SIG-M5 (cell line): ENCODE data around the gene IFT25.

Experiments
- DNase-seq: peaks from one replicate; lab custom pipeline; 2025; lab: John Stamatoyannopoulos, UW

IFT25 gene

GRCh38 chr1:53957194-53957818 is 11.8 kb upstream of the IFT25 start:
- DNase-seq, result no peak

GRCh38 chr1:53956308-53957168 is 11.0 kb upstream of the IFT25 start:
- DNase-seq, result no peak

DNA sequence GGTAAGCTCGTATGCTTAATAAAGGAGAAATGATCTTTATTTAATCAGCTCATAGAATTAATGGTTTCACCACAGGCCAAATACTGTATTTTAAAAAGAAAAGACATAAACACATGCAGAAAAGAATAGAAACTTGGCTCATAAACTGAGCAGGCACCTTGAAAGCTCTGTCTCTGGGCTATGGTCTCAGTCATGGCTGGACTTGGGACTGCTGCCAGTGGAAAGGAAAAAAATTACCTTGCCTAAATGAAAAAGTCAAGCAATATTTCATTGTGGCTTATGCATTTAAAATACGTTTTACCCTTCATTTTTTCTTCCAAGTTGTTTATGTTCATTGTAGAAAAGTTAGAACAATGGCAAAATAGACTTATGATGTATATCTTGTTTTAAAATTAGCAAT is 8.6 kb upstream of the IFT25 start:
- DNase-seq, result no peak

DNA sequence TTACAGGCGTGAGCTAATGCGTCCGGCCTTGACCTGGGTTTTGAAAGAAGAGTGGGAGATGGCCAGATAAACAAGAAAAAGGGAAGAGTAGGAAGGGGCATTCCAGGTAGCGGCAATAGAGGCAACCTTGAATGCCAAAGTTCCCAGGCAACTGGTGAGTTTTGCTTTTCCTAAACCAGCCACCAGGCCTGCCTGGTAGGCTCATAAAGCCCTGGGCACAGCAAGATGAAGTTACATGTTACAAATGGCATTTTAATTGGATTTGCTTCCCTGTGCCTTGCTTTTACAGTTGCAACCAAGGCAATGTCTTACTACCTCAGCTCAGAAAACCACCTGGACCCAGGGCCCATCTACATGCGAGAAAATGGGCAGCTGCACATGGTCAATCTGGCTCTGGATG is 6.2 kb upstream of the IFT25 start:
- no peak for DNase-seq

GRCh38 chr1:53949023-53949990 is 3.8 kb upstream of the IFT25 start:
- DNase-seq, result no peak

DNA sequence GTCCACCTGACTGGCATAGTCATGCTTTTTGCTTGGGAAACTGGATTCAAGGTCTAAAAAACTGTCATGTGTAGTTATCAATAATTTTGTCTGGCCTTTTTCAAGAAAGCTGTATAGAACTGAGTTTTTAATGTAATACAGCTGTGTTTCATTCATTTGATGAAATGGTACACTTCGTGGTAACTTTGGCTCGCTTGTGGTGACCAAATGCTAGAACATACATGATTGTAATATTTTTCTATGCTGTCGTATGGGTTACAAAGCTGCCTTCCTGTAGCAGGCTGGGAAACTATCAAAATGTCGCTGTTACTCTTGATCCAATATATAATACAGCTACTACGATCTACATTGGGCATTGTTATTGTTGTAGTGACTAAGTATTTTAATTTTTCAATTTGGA is 2.8 kb upstream of the IFT25 start:
- no peak for DNase-seq

DNA sequence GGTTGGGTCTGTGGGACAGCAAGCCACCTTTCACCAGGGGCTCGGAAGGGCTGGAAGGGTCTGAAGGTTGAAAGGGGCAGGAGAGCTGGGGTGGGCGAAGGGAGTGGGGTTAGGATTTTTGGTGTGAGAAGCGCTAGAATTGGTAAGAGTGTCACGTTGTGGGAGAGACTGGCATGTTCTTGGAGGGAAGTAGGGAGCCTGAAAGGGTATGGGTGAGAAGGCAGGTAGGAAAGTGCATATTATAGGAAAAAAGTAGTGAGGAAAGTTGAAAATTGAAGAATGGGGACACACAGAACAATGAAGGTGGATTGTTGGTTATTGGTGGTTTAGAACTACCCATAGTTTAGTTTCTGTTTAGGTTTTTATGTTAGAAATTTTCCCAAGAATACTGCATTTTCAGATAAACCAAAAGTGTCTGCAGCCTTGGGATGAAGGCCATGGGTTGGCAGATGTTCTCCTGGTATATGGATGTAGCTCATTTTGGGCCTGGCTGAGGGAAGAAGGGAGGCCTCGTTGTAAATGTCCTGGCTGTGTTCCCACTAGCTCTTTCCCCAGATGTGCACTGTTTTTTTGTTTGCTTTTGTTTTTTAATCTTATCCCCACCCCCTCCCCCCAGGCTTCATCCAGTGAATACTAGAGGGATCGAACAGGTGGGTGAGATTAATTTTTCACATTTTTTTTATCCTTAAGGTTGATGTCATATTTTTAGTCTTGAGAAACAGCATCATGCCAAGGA is 1.8 kb upstream of the IFT25 start:
- no peak for DNase-seq

GRCh38 chr1:53946252-53947171 is 1.0 kb upstream of the IFT25 start, which contains the start of gene LRRC42:
TSS of gene LRRC42 (plus strand) at chr1:53946350. CDS start at chr1:53952000, 5,650 bp downstream.
- no peak for DNase-seq

DNA sequence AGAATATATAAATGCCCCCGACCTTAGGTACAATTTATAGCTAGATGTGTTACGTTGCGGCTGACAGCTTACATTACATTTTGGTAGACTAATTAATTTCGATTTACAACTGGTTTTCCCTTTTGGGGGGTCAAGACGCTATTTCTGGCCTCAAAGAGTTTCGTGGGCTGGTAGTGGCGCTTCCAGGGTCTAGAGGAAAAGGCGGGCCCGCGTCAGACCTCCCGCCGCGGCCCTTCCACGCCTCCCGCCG is 391 bp downstream of the IFT25 start:
- no peak for DNase-seq

DNA sequence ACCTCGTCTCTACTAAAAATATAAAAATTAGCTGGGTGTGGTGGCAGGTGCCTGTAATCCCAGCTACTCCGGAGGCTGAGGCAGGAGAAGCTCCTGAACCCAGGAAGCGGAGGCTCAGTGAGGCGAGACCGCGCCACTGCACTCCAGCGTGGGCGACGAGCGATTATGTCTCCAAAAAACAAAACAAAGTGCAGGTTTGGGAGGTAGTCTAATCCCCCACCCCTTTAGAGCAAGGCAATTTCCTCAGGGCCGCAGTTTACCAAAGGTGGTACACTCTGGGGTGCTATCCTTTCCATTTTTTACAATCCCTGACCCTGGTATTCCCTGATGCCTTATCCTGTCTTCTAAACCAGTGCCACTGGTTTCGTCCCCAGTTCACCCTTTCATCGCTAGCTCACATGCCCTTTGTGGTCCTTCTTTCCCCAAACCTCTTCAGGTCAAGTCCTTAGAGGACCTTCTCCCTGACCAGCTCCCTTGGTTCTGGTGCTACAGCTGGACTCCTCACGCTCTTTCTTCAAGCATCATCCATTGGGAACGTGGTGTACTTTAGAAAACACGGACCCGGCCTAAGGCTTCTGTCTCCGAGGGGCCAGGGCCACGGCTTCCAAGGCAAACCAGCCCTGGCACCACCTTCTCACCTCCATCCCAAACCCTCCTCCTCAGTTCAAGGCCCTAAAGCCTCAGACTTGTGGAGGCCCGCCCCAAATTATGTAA is 873 bp downstream of the IFT25 start:
- no peak for DNase-seq

- DNase-seq, result no peak
Observed at GRCh38 chr1:53943490-53944043, 1.9 kb downstream of the IFT25 start.

DNA sequence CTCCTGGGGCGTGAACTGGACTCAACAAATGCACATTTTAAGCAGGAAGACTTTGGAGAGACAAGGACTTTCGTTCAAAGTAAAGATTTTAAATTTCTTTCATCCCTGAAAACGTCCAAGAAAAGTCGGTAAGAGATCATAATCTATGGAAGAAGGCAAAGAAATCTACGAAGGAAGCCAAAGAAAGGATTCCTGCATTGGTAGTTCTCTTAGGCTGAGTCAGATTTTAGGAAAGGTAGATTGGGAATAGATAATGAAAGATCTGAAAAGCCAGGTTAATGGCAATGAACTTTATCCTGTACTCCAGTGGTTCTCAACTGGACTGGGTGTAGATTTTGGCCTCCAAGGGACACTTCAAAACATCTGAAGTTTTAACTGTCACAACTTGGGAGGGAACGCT is 2.4 kb downstream of the IFT25 start:
- DNase-seq, result no peak

DNA sequence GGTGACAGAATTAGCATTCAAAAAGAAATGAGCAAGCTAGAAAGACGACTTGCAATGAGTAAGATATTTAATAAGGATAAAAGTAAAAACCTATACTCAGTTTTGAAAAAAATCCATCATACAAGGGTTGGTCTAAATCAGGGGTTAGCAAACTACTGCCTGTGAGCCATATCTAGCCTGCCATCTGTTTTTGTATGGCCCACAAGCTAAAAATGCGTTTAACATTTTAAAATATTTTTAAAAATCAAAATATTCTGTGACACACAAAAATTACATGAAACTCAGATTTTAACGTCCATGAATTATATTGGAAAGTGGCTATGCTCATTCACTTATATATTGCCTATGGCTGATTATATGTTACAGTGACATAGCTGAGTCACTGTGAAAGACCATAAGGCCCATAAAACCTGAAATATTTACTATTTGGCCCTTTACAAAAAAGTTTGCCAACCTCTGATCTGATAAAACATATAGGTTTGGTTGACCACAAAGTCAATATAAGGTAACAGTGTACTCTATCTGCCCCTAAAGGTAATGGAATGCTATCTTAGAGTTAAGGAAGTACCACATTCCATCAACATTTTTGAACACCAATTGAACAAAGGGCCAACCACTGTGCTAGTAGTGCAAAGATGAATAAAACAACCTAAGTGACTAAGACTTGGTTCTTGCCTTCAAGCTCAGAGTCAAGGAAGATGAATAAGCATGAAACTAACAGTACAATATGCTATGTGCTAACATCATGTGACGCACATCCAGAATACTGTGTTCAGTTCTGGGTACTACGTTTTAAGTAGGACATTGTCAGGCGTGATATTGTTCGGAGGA is 3.2 kb downstream of the IFT25 start:
- DNase-seq, result no peak

DNA sequence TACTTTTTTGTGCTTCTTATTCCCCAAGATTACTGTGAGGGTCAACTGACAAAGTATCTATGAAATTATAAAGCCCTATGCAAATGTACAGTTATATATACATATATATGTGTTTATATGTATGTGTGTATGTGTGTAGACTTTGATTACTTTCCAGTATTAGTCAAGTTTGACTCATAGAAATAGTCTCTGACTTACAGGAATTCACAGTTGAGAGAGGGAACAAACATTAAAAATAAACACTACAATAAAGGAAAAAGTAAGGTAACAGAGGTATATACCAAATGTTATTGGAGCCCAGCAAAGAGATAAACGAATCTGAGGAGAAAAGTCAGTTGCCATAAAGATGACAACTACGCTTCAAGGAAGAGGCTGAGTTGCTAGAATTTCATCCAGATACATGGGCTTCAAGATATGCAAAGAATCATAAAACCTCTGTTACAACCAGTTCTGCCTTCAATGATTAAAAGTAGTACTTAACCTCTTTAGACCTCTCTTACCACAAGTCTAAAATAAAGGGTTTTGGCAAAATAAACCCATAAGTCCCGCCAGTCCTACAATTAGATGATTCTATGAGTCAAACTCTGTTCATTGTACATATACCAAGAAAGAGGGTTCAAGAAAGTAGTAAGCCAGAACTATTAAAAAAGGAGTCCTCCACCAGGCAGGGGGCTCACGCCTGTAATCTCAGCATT is 7.2 kb downstream of the IFT25 start:
- DNase-seq, result no peak

DNA sequence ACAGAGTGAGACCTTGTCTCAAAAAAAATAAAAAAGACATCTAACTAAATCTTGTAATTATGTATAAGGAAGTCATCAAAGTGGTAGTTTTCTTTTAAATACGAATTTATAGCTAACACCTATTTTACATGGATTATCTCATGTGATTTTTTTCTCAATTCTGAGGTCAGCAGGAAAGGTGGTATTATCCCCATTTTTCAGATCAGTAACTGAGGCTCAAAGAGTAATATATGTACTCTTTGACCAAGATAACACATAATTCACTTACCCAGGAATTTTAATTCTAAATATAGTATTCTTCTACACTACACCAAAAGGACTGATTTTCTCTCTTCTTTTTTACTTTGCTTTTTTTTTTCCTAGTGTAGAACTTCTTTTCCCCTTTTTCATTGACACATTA is 9.1 kb downstream of the IFT25 start:
- DNase-seq, result no peak

DNA sequence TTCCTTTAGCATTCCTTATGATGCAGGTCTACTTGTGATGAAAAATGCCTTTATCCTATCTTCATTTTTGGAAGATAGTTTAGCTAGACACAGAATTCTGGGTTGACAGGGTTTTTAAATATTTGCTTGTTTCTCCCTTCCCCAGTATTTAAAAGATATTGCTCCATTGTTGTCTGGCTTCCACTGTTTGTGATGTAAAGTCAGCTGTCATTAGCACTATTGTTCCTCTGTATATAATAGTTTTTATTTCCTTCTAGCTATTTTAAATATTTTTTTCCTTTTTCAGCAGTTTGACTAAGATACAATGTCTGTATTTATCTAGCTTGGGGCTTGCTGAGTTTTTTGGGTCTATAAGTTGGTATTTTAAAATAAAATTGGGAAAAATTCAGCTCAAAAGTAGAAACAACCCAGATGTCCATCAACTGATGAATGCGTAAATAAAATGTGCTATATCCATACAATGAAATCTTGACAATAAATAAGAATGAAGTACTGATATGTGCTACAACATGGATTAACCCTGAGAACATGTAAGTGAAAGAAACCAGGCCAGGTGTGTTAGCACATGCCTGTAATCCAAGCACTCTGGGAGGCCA is 11.2 kb downstream of the IFT25 start:
- DNase-seq, result no peak

- no peak for DNase-seq
Observed at GRCh38 chr1:53931523-53931922, 14.0 kb downstream of the IFT25 start.

DNA sequence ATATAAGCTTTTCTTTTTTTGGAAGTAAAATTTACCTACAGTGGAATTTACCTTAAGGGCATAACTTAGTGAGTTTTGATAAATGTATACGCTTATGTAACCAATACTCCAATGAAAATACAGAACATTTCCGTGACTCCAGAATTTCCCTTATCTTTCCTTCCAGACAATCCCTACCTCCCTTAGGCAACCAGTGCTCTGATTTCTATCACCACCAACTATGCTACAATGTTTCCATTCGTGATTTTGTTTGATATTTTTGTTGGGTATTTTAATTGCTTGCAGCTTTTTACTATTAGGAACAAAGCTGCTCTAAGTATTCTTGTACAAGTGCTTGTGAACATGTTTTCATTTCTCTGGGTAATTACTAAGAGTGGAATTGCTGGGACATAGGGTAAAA is 14.6 kb downstream of the IFT25 start:
- DNase-seq, result no peak
